GM19043 (cell line): ENCODE measurements around the gene GLYATL1.
"Not testable (repeated sequence)": the region's sequence is repeated elsewhere in the genome, so short reads cannot be mapped to it uniquely, and the experiment has no call there.

Experiments used
- ATAC-seq: cut with Tn5 transposase; IDR thresholded peaks from one replicate; pipeline ENCODE4 v1.9.1; 2021; ENCODE audit warnings: low read depth; ENCODE audit not compliant: unreplicated experiment

Gene GLYATL1

GRCh38 chr11:58992489-58992888 lies 53.2 kb downstream of the GLYATL1 start:
- no peak for ATAC-seq

GRCh38 chr11:58994171-58994570 lies 54.9 kb downstream of the GLYATL1 start:
- ATAC-seq: no peak

- ATAC-seq: no peak
These were observed 59.4 kb downstream of the GLYATL1 start for GRCh38 chr11:58998480-58999290.

- ATAC-seq: peak; percentile 93
These were observed 60.0 kb downstream of the GLYATL1 start for GRCh38 chr11:58999291-58999680.

GRCh38 chr11:59000003-59000402 lies 60.7 kb downstream of the GLYATL1 start:
- no peak for ATAC-seq

- ATAC-seq: not testable (repeated sequence)
These were observed 62.7 kb downstream of the GLYATL1 start for GRCh38 chr11:59002006-59002405.
